ENCODE results near the gene CSNK2A3. TPM values are rescaled to one million over a fixed set of nuclear protein-coding genes. Genes with fewer than 3 reads are reported as not detected.

Gene CSNK2A3
- total RNA-seq, 1 experiment from 2014 or later = 1.7 TPM

DNA sequence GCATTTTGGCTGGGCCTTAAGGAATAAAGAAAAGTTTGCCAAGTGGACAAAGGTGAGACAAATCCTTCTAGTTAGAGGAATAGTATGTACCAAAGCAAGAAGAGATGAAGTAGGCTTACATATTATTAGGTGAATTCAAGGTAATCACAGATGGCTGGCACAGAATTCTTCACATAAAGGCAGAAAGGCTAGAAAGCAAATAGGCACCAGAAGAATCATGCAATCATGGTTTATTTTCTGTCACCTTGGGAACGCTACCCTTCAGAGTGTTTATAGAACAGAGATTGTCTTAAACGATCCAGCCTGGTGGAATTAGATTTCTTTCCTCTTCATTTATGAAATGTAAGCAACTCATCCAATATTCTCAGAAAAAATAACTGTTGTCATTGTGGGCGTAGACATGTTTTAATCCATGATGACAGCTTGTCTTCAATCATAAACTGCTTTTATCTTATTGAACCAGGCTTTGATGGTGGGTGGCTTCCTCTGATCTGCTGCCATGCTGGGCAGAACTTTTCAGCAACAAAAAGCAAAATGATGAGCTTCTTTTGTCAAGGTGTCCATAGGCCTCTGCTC lies 49.0 kb upstream of the CSNK2A3 start:
- no CpG with 5 or more reads among the region's 3 CpGs for WGBS (ENCODE audit: extremely low coverage, insufficient read length, low lambda C conversion rate)
- peaks cover 14 to 15% of the 10 kb centered on the region in 2 experiments for H3K4me1 Mint-ChIP-seq
- no peak overlapping the region for H3T11ph ChIP-seq (ENCODE audit: low read length)
- no peak overlapping the region for H3K18ac ChIP-seq (ENCODE audit: insufficient read length, low read depth, low read length)
- H3K27me3 Mint-ChIP-seq (ENCODE audit: low read depth) = peaks cover 7% of the 10 kb centered on the region
- H3K4me2 ChIP-seq (ENCODE audit: insufficient read depth, insufficient read length, low read length) = no peak overlapping the region
- H3K9ac ChIP-seq (ENCODE audit: extremely low read depth, insufficient read length, low read length) = no peak overlapping the region
- no peak overlapping the region for H4K5ac ChIP-seq (ENCODE audit: insufficient read length, low read depth, low read length)
- no peak overlapping the region for H4K8ac ChIP-seq (replicated peaks; ENCODE audit: insufficient read length, low read depth, low read length)
- no peaks in the 10 kb centered on the region for H3K79me2 ChIP-seq (ENCODE audit: insufficient read depth, low read length)
- H2BK15ac ChIP-seq (ENCODE audit: low read depth, low read length) = no peak overlapping the region
- no peak overlapping the region for H3K23ac ChIP-seq (ENCODE audit: insufficient read length, low read depth, low read length)
- no peak overlapping the region for H3K4me3 Mint-ChIP-seq
- H2AFZ ChIP-seq (ENCODE audit: low read length) = no peak overlapping the region
- no peak overlapping the region for H2BK20ac ChIP-seq (ENCODE audit: low read depth, low read length, poor library complexity, severe bottlenecking)
- no peak for DNase-seq
- TF ChIP-seq, protein P1, sequence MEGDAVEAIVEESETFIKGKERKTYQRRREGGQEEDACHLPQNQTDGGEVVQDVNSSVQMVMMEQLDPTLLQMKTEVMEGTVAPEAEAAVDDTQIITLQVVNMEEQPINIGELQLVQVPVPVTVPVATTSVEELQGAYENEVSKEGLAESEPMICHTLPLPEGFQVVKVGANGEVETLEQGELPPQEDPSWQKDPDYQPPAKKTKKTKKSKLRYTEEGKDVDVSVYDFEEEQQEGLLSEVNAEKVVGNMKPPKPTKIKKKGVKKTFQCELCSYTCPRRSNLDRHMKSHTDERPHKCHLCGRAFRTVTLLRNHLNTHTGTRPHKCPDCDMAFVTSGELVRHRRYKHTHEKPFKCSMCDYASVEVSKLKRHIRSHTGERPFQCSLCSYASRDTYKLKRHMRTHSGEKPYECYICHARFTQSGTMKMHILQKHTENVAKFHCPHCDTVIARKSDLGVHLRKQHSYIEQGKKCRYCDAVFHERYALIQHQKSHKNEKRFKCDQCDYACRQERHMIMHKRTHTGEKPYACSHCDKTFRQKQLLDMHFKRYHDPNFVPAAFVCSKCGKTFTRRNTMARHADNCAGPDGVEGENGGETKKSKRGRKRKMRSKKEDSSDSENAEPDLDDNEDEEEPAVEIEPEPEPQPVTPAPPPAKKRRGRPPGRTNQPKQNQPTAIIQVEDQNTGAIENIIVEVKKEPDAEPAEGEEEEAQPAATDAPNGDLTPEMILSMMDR (conservative IDR thresholded peaks at IDR 0.05) = no peak
- no peaks in the 10 kb centered on the region for H3K23me2 ChIP-seq (ENCODE audit: insufficient read length, low read depth, low read length, poor library complexity, severe bottlenecking)
- no peak overlapping the region for H2BK5ac ChIP-seq (ENCODE audit: insufficient read length, low read length)
- no peak overlapping the region for H2AK5ac ChIP-seq (ENCODE audit: insufficient read length, low read length)
- H2BK120ac ChIP-seq (ENCODE audit: low read depth, low read length, poor library complexity, severe bottlenecking) = no peak overlapping the region
- no peak overlapping the region for H2BK12ac ChIP-seq (ENCODE audit: insufficient read length, low read depth, low read length)
- peaks cover 6% of the 10 kb centered on the region; the same call in 1 of the 2 replicates for H3K4me1 ChIP-seq (ENCODE audit: insufficient read depth, low read length)
- H3K36me3 Mint-ChIP-seq (ENCODE audit: insufficient read depth in 1 of 3, low read depth in 3 of 3) = no peaks in the 10 kb centered on the region
- H3K56ac ChIP-seq (ENCODE audit: insufficient read length, low read depth, low read length) = no peak overlapping the region
- no peak overlapping the region for H3K14ac ChIP-seq (ENCODE audit: insufficient read depth, low read length)
- H3K9me3 Mint-ChIP-seq = no peaks in the 10 kb centered on the region; a peak in 2 of 5 replicates
- no peak overlapping the region for H3K27ac ChIP-seq (ENCODE audit: insufficient read length, low read depth, low read length)
- H4K20me1 ChIP-seq (ENCODE audit: control insufficient read depth, insufficient read depth, insufficient read length) = no peaks in the 10 kb centered on the region
- no peak overlapping the region for H4K91ac ChIP-seq (ENCODE audit: insufficient read length, low read depth, low read length)
- H3K79me1 ChIP-seq (ENCODE audit: insufficient read depth, low read depth, low read length, poor library complexity, severe bottlenecking) = no peaks in the 10 kb centered on the region
- no peak overlapping the region for H3K27ac Mint-ChIP-seq
- H3K27me3 ChIP-seq (ENCODE audit: insufficient read depth, low read length) = no peaks in the 10 kb centered on the region
- H3K9me3 ChIP-seq (ENCODE audit: control insufficient read depth, low read depth, low read length) = no peaks in the 10 kb centered on the region
- no peak overlapping the region for H3K4ac ChIP-seq (ENCODE audit: low read depth, low read length)

Data from H9 (cell line).